ENCODE data around the gene TERT. TPM values are rescaled to one million over a fixed set of nuclear protein-coding genes. Genes with fewer than 3 reads are reported as not detected.
"Not testable (repeated sequence)": the region's sequence is repeated elsewhere in the genome, so short reads cannot be mapped to it uniquely, and the experiment has no call there.

Gene TERT
- total RNA-seq, 1 experiment from 2014 or later, result 2.3 TPM

DNA sequence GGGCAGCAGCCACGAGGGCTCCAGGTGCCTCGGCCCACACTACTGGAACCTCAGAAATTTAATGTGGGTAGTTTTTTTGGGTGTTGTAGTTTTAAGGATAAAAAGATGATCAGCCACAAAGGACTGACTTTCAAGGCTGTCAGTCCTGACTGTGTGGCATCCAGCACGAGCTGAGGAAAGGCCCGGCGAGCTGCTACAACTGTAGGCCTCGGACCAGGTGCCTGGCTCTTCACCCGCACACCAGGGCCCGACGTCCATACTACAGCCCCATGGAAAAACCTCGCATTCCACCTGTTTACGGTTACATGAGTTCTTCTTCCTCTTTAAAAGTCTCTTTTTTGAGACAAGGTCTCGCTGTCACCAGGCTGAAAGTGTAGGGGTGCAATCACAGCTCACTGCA lies 47.4 kb upstream of the TERT start:
- intact Hi-C loops (cut with micrococcal nuclease; ENCODE audit: unreplicated experiment), result loop anchor here (10.0 kb wide), 1 partner anchor 303 kb away; no protein-coding TSS in a partner anchor
- H3K9me3 Mint-ChIP-seq (ENCODE audit: low read depth, unreplicated experiment), result no peaks in the 10 kb centered on the region
- no peak overlapping the region for H3K4me3 Mint-ChIP-seq (ENCODE audit: low read depth, unreplicated experiment)
- BruUV-seq (replicated peaks), result no TSS peak
- H3K4me1 Mint-ChIP-seq (ENCODE audit: low read depth, unreplicated experiment), result peaks cover 16% of the 10 kb centered on the region
- peaks cover 63% of the 10 kb centered on the region for H3K36me3 Mint-ChIP-seq (ENCODE audit: insufficient read depth, unreplicated experiment)
- no peaks in the 10 kb centered on the region for H3K27me3 Mint-ChIP-seq (ENCODE audit: unreplicated experiment)
- TF ChIP-seq, protein P1, sequence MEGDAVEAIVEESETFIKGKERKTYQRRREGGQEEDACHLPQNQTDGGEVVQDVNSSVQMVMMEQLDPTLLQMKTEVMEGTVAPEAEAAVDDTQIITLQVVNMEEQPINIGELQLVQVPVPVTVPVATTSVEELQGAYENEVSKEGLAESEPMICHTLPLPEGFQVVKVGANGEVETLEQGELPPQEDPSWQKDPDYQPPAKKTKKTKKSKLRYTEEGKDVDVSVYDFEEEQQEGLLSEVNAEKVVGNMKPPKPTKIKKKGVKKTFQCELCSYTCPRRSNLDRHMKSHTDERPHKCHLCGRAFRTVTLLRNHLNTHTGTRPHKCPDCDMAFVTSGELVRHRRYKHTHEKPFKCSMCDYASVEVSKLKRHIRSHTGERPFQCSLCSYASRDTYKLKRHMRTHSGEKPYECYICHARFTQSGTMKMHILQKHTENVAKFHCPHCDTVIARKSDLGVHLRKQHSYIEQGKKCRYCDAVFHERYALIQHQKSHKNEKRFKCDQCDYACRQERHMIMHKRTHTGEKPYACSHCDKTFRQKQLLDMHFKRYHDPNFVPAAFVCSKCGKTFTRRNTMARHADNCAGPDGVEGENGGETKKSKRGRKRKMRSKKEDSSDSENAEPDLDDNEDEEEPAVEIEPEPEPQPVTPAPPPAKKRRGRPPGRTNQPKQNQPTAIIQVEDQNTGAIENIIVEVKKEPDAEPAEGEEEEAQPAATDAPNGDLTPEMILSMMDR (IDR thresholded peaks at IDR 0.05; ENCODE audit: unreplicated experiment), result no peak
- DNase-seq, result no peak
- H3K27ac Mint-ChIP-seq (ENCODE audit: unreplicated experiment), result no peak overlapping the region
- CTCF ChIA-PET, result no interaction called here

DNA sequence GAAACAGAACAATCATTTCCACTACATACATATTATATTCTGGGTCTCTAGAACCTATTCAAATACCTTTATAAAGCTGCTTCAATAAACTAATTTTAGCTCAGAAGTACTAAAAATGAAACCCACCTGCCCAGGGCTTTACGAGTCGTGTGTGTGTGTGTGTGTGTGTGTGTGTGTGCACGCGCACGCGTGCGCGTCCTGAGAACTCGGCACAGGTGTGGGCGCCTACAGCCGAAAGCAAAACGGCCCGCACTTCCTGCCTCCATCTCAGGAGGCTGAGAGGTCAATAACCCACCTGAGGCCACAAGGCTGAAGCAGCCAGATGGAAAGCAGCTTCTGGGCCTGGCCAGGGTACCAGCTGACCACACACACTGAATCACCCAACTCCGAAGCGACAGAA lies 47.0 kb upstream of the TERT start:
- no peak overlapping the region for H3K4me3 Mint-ChIP-seq (ENCODE audit: low read depth, unreplicated experiment)
- intact Hi-C loops (cut with micrococcal nuclease; ENCODE audit: unreplicated experiment), result loop anchor here (10.0 kb wide), 1 partner anchor 303 kb away; no protein-coding TSS in a partner anchor

DNA sequence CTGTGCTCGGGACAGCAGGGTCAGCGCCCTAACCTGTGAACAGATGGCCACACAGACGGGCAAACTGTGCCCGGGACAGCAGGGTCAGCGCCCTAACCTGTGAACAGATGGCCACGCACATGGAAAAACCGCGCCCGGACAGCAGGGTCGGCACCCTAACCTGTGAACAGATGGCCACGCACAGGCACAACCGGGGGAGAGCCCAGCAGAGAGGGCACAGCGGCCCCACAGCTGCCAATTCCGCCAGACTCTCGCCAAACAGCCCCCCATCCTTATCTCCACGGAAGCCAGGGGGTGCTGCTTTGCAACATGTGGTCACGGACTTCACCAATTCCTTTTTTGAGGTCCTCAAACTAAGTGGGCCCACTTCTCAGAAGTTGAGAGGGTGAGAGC lies 44.9 kb upstream of the TERT start:
- CTCF ChIA-PET; H3K9me3 Mint-ChIP-seq (ENCODE audit: low read depth, unreplicated experiment); H3K27ac Mint-ChIP-seq (ENCODE audit: unreplicated experiment); BruUV-seq (replicated peaks); DNase-seq; H3K27me3 Mint-ChIP-seq (ENCODE audit: unreplicated experiment); H3K4me1 Mint-ChIP-seq (ENCODE audit: low read depth, unreplicated experiment); H3K4me3 Mint-ChIP-seq (ENCODE audit: low read depth, unreplicated experiment): not testable (repeated sequence)
- intact Hi-C loops (cut with micrococcal nuclease; ENCODE audit: unreplicated experiment), result loop anchor here (10.0 kb wide), 1 partner anchor 305 kb away; no protein-coding TSS in a partner anchor
- H3K36me3 Mint-ChIP-seq (ENCODE audit: insufficient read depth, unreplicated experiment), result peaks cover 60% of the 10 kb centered on the region

More for the DNA sequence above, 47.0 kb upstream of the TERT start:
- Mint-ChIP-seq H3K9me3 (ENCODE audit: low read depth, unreplicated experiment) (no peaks in the 10 kb centered on the region), H3K36me3 (ENCODE audit: insufficient read depth, unreplicated experiment) (peaks cover 64% of the 10 kb centered on the region), H3K27me3 (ENCODE audit: unreplicated experiment) (no peaks in the 10 kb centered on the region), H3K4me1 (ENCODE audit: low read depth, unreplicated experiment) (peaks cover 16% of the 10 kb centered on the region), H3K27ac (ENCODE audit: unreplicated experiment) (no peak overlapping the region)
- TF ChIP-seq, protein P1 (IDR thresholded peaks at IDR 0.05; ENCODE audit: unreplicated experiment), result no peak
- CTCF ChIA-PET, result interaction anchor here (0.6 kb wide), 1 partner anchor 118 kb away, joined by 3 read pairs; no protein-coding TSS in a partner anchor
- DNase-seq, result no peak
- no TSS peak for BruUV-seq (replicated peaks)

DNA sequence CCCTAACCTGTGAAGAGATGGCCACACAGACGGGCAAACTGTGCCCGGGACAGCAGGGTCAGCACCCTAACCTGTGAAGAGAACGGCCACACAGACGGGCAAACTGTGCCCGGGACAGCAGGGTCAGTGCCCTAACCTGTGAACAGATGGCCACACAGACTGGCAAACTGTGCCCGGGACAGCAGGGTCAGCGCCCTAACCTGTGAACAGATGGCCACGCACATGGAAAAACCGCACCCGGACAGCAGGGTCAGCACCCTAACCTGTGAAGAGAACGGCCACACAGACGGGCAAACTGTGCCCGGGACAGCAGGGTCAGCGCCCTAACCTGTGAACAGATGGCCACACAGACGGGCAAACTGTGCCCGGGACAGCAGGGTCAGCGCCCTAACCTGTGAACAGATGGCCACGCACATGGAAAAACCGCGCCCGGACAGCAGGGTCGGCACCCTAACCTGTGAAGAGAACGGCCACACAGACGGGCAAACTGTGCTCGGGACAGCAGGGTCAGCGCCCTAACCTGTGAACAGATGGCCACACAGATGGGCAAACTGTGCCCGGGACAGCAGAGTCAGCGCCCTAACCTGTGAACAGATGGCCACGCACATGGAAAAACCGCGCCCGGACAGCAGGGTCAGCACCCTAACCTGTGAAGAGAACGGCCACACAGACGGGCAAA lies 44.4 kb upstream of the TERT start:
- CTCF ChIA-PET; H3K4me1 Mint-ChIP-seq (ENCODE audit: low read depth, unreplicated experiment); H3K27me3 Mint-ChIP-seq (ENCODE audit: unreplicated experiment); DNase-seq; intact Hi-C loops (cut with micrococcal nuclease; ENCODE audit: unreplicated experiment); H3K27ac Mint-ChIP-seq (ENCODE audit: unreplicated experiment); H3K4me3 Mint-ChIP-seq (ENCODE audit: low read depth, unreplicated experiment); BruUV-seq (replicated peaks); H3K9me3 Mint-ChIP-seq (ENCODE audit: low read depth, unreplicated experiment): not testable (repeated sequence)
- peaks cover 61% of the 10 kb centered on the region for H3K36me3 Mint-ChIP-seq (ENCODE audit: insufficient read depth, unreplicated experiment)

DNA sequence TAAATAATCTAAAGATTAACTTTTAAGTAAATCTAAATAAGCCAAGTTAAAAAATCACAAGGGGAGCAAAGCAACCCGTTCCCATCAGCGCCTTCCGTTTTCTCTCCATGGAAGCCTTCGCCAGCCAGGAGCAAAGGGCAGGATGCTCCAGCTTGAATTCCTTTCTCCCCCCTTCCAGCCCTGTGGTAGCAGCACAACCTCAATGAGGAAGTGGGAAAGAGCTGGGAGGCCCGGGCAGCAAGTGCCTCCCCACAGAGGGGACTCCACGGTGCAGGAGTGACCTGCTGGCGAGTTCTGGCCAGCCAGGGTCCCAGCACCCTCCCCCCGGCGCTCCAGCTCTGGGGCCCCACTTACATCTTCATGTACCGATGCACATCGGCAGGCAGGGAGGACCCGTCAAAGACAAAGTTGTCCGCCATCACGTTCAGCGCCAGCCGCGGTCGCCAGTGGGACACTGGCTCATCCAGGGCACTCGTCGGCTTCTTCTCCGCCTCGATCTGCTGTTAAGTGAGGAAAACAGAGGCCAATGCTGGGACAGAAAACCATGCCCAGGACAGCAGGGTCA lies 43.7 kb upstream of the TERT start:
- TF ChIP-seq, protein P1 (IDR thresholded peaks at IDR 0.05; ENCODE audit: unreplicated experiment), result no peak
- H3K9me3 Mint-ChIP-seq (ENCODE audit: low read depth, unreplicated experiment), result no peaks in the 10 kb centered on the region
- peaks cover 2% of the 10 kb centered on the region for H3K4me1 Mint-ChIP-seq (ENCODE audit: low read depth, unreplicated experiment)
- CTCF ChIA-PET, result no interaction called here
- no peaks in the 10 kb centered on the region for H3K27me3 Mint-ChIP-seq (ENCODE audit: unreplicated experiment)
- no peak for DNase-seq
- no peak overlapping the region for H3K27ac Mint-ChIP-seq (ENCODE audit: unreplicated experiment)
- H3K36me3 Mint-ChIP-seq (ENCODE audit: insufficient read depth, unreplicated experiment), result peaks cover 56% of the 10 kb centered on the region
- BruUV-seq (replicated peaks), result no TSS peak
- no peak overlapping the region for H3K4me3 Mint-ChIP-seq (ENCODE audit: low read depth, unreplicated experiment)
- intact Hi-C loops (cut with micrococcal nuclease; ENCODE audit: unreplicated experiment), result no loop called here
